HG03460 (cell line): Measurements from ENCODE around the gene ANO9.

Experiments used
- ATAC-seq: cut with Tn5 transposase; IDR thresholded peaks from one replicate; pipeline ENCODE4 v1.9.1; 2021; ENCODE audit not compliant: unreplicated experiment

The ANO9 gene

DNA sequence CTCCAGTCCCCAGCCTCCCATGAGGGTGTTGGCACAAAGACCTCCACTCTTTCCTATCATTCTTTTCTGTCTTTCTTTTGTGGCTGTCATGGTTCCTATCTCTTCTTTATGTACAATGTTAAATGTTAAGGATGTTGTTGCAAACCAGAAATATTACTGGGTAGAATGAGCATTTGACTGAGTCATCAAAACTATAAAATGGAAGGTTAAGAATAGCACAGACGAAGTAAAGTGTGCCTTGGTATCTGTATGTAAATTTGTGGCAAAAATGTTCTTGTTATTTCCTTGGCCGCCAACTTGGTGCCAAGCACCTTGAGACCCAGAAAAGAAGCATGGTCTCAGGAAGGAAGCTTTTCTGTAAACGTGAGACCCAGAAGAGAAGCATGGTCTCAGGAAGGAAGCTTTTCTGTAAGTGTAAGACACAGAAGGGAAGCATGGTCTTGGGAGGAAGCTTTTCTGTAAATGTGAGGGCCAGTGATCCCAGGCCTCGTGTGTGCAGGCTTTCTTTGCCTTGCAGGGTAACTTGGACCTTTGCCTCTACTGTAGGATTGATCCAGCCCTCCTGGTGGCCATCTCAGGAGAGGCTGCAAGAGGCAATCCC, 54.5 kb downstream of the ANO9 start:
- no peak for ATAC-seq

DNA sequence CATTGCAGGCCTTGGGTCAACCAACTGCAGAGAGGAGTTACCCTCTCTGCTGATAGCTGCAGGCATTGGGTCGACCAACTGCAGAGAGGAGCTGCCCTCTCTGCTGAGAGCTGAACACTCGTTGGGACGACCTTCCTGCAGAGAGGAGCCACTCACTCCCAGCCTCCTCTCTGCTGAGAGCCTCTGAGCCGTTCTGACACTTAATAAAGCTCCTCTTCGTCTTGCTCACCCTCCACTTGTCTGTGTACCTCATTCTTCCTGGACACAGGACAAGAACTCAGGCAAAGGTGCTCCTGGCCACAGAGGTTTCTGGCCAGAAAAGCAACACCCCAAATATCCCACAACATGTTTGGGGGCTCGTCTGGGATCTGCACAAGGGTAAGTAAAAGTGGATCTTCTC, 55.3 kb downstream of the ANO9 start:
- no peak for ATAC-seq

DNA sequence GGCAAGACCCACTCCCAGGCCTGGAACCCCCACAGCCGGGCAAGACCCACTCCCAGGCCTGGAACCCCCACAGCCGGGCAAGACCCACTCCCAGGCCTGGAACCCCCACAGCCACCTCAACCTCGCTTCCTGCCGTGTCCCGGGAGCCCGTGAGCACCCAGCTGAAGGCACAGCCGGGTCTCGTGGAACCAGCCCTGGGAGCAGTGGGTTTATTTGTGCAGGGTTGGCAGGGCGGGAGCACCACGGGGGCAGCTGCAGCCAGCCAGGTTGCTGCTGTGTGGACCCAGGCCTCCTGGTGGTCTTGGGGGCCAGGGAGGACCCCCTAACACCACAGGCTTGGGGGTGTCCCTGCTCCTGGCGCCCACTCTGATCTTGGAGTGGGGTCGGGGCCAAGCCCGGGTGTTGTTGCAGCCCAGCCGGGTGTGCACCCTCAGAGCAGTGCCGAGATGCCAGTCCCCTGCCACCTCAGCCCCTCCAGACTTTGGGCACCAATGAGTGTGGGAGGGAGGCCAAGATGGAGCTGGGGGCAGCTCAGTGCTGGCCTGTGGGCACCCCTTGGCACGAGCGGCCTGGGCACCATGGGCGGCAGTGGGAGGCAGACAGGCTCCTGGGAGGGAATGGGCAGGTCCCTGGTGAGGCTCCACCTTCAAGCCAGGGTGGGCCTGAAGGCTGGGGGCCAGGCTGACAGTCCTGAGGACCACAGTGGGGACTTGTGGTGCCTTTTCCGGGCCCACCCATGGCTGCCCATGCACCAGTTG, 56.0 kb downstream of the ANO9 start:
- ATAC-seq, result no peak

DNA sequence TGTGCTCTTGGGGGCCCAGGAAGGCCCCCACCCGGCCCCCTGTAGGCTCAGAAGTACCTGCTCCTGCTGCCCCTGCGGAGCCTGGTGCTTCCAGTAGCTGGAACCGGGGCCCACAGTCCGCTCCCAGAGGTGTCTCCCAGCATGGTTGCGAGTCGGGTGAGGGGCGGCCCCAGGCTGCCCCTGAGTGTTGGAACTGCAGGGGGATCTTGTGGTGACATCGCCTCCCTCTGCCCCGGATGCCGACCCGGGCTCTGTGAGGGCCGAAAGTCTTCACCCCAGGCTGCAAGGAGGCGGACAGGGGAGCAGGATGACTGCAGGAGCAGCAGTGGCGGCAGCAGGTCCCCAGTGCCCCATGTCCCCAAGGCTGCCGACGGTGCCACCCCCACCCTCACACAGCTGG, 57.3 kb downstream of the ANO9 start:
- ATAC-seq, result no peak

DNA sequence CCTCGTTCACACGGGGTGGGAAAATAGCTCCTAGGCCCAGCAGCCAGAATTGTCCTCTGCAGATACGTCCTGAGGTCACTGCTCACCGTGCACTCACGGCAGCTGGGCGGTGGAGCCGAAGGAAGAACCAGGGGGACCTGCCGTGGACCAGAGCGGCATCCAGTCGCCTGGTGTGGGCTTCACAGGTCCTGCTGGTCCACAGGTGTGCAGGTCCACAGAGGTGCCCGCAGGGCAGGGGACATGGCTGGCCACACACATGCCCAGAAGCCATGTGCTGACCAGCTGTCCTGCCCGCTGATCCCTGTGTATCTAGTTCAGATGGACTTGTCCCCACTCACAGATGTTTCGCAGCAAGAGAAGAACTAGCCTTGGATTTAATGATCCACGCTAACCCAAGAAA, 58.4 kb downstream of the ANO9 start:
- no peak for ATAC-seq

DNA sequence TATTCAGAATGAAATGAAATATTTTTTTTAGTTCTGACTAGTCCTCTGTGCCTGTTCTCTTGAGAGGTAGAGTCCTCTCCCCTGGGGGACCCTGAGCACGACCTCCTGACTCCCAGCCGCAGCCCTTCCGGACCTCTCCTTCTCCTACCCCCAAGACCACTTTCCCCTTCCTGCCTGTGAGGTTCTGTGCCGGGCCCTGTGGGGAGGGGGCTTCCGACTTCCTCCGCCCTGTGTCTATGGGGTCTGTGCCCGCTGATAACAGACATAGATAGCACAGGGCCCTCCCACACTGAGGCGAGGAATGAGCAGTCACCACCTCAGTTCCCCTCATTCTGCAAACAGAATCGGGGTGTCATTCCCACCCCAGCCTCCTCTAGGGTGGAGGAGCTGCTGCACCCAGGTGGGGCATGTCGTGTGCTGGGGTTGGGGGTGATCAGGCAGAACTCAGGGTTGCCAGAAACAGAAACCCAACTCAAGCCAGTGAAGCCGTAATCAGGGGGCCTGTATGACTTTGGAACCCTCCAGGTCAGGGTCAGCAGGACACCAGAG, 59.7 kb downstream of the ANO9 start:
- no peak for ATAC-seq

DNA sequence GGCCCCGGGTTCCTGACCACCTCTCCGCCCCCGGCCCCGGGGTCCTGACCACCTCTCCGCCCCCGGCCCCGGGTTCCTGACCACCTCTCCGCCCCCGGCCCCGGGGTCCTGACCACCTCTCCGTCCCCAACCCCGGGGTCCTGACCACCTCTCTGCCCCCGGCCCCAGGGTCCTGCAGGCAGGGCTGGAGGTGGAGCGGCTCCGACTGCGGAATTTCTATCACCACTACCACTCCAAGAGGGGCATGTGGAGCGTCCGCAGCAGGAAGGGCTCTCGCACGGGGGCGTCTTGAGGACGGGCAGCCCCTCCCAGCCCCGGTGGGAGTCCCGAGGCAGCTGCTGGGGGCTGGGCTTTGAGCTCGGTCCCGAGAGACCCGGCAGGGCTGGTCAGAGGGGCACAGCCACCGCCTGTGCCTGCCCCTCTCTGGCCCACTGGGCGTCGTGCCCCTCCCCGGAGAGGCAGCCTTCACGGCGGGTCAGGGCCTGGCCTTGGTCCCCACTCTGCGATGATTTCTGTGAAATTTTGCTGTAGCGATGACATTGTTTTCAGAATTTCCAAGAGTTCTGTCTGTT, 60.2 kb downstream of the ANO9 start:
- ATAC-seq, result no peak

DNA sequence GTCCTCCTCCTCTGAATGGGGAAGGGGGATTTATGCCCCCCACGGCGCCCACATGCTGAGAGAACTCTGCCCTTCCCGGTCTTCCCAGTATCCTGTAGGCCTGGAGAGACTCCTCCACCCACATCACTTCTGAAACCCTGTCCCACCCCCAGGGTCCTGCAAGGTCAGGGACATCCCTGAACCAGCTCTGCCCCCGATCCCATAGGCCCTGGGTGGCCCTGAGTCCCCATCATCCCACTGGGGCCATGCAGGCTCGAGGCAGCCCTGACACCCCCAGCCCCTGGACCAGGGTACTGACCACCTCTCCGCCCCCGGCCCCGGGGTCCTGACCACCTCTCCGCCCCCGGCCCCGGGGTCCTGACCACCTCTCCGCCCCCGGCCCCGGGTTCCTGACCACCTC, 60.8 kb downstream of the ANO9 start:
- no peak for ATAC-seq

DNA sequence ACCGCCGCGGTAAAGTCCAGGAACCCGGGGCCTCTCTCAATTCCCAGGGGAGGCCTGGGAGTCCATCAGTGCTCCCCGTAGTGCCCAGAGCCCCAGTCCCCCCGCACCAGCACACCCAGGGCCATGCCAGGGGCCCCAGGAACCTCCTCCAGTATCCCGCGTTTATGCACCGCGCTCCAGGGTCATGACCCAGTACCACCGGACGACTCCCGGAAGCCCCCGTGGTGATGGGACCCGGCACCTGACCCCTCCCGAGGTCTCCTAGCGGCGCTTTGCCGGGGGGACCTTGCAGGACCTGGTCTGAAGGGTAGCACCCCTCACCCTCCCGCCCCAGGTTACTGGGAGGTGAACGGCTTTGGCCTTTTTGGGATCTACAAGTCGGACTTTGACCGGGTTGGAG, 61.3 kb downstream of the ANO9 start:
- no peak for ATAC-seq

DNA sequence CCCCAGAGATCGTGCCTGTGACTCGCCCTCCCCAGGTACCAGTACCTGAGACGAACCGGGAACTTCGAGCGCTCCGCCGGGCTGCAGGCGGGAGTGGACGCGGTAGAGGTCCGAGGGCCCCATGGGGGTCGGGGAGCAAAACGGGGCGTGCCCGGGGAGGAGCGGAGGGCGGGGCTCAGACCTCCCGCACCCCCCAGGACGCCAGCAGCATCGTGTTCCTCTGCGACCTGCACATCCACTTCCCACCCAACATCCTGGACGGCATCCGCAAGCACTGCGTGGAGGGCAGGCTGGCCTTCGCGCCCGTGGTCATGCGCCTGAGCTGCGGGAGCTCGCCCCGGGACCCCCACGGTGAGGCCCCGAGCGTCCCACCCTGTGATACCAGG, 61.7 kb downstream of the ANO9 start:
- no peak for ATAC-seq

DNA sequence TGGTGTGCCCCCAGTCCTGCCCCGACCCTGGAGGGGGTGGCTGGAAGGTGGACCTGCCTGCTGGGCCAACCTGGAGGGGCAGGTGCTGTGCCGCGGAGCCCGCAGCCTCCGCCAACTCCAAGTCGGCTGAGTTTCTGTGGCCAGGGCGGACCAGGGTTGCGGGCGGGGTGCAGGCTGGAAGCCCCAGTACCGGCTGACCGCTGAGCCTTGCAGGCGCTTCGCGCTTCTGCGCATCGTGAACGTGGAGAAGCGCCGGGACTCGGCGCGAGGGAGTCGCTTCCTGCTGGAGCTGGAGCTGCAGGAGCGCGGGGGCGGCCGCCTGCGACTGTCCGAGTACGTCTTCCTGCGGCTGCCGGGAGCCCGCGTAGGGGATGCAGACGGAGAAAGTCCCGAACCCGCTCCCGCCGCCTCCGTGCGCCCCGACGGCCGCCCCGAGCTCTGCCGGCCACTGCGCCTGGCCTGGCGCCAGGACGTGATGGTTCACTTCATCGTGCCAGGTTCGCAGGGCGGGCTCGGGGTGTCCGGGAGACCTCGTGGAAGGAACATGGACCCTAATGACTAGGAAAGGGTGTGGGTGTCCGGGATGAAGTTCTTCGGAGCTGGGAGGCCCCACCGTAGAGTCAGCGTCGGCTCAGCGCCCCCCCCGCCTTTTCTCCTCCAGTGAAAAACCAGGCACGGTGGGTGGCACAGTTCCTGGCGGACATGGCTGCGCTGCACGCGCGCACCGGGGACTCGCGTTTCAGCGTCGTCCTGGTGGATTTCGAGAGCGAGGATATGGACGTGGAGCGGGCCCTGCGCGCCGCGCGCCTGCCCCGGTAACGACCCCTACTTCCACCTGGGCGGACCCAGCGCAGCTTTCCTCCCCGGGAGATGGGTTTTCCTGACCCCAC, 62.4 kb downstream of the ANO9 start:
- ATAC-seq, result no peak

DNA sequence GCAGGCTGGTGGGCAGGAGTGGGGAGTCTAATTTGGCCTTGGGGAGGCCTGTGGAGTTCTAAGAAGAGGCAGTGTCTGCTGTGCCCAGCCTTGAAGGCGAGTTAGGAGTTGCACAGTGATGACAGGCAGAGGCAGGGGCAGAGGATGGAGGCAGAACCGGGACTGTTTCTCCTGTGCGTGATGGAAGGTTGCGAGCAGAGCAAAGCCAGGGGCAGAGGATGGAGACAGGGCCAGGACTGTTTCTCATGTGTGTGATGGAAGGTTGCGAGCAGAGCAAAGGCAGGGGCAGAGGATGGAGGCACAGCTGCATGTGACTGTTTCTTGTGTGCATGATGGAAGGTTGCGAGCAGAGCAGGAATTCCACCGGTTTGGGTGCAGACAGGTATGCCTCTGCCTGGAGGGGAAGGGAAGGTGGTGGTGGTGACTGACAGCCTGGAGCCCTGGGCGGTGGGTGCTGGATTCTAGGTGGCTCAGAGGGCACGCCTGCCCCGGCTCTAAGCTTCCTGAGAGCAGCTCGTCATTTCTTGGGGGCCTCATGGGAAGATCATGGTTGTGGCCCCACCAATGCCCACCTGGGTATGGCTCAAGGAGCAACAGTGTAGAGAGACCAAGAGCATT, 63.8 kb downstream of the ANO9 start:
- no peak for ATAC-seq

DNA sequence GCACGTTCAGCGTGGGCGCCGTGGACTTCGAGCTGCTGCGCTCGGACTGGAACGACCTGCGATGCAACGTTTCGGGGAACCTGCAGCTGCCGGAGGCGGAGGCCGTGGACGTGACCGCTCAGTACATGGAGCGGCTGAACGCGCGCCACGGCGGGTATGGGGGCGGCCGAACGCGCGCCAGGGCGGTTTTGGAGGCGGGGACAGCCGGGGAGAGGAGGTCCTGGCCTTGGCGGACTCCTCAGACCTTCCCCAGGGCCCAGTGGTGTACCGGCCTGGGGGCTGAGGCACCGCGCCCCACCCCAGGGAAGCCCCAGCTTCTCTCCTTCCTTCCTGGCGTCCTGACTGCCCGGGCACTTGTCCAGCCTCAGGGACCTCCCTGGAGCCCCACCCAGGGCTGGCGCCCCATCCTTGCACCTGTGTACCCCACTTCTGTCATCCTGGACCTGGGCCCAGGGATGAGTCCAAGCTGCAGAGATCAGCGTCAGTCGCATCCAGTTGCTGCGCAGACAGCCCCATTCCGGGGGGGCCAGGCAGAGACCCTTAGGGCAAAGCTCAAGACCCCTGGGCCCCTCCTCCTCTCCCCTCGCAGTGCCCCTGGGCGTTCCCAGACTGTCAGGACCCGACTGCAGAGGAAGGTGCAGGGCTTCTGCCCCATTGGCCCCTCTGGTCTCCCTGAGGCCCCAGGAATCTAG, 64.5 kb downstream of the ANO9 start:
- no peak for ATAC-seq

DNA sequence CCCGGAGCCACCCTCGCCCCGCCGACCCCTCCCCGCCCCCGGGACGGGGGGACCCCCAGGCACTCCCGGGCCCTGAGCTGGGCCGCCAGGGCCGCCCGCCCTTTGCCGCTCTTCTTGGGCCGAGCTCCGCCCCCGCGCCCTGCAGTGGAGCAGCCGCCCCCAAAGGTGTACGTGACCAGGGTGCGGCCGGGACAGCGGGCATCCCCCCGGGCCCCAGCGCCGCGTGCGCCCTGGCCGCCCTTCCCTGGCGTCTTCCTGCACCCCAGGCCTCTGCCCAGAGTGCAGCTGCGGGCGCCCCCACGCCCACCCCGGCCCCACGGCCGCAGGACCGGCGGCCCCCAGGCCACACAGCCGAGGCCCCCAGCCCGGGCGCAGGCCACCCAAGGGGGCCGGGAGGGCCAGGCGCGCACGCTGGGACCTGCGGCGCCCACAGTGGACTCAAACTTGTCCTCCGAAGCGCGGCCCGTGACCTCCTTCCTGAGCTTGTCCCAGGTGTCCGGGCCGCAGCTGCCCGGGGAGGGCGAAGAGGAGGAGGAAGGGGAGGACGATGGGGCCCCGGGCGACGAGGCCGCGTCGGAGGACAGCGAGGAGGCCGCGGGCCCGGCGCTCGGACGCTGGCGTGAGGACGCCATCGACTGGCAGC, 65.2 kb downstream of the ANO9 start:
- ATAC-seq, result no peak

DNA sequence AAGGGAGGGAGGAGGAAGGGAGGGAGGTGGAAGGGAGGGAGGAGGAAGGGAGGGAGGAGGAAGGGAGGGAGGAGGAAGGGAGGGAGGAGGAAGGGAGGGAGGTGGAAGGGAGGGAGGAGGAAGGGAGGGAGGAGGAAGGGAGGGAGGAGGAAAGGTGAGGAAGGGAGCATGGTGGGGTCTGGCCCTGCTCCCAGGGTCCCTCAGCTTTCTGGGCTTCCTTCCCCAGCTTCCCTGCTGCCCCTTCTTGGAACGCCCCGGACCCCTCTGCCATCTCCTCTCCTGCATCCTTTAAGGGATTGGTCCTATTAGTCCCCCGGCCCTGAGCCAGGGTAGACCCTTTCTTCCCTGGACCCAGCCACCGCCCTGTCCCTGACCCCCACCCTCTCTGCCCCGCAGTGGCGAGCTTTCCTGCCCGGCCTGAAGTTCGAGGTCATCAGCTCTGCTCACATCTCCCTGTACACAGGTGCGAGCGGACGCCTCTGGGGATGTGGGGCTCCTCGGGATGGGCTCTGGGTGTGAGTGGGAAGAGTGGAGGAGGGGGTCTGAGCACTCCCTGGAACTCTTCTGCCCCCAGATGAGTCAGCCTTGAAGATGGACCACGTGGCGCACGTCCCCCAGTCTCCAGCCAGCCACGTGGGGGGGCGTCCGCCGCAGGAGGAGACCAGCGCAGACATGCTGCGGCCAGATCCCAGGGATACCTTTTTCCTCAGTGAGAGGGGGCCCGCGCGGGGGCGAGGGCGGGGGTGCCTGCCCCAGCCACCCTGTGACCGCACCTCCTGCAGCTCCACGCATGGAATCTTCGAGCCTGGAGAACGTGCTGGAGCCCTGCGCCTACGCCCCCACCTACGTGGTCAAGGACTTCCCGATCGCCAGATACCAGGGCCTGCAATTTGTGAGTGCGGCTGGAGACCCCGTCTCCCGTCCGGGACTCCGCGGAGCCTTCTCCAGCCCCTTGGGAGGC, 66.5 kb downstream of the ANO9 start:
- no peak for ATAC-seq

DNA sequence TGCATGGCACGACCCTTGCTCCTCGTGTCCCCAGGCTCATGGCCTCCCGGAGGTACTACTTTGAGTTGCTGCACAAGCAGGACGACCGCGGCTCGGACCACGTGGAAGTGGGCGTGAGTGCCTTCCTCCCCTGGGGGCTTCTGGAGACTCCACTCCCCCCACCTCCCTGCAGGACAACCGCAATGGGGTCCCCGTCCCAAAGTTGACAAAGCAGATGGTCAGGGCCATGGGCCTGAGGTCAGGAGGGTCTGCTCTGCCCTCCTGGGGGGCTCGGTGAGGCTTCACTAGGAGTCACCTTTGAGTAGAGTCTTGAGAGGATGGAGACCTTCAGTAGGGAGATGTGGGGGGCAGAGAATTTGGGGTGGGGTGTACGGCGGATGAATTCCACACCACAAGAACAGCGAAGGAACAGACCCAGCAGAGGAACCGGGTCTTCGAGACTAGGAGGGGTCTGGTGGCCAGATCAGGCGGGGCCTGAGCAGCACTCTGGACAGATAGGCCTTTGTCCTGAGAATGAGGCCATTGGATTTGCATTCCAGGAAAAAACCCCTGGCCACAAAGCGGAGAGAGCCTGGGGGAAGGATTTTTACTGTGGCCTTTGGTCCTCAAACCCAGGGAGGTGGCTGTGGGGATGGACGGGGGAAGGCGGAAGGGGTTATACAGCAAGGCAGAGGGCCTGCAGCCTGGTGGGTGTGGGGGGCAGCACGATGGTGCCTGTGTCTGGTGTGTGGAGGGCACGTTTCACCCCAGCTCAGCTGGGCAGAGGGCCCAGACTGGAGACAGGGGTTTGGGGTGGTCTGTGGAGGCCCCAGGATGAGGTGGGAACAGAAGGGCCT, 67.9 kb downstream of the ANO9 start:
- no peak for ATAC-seq

DNA sequence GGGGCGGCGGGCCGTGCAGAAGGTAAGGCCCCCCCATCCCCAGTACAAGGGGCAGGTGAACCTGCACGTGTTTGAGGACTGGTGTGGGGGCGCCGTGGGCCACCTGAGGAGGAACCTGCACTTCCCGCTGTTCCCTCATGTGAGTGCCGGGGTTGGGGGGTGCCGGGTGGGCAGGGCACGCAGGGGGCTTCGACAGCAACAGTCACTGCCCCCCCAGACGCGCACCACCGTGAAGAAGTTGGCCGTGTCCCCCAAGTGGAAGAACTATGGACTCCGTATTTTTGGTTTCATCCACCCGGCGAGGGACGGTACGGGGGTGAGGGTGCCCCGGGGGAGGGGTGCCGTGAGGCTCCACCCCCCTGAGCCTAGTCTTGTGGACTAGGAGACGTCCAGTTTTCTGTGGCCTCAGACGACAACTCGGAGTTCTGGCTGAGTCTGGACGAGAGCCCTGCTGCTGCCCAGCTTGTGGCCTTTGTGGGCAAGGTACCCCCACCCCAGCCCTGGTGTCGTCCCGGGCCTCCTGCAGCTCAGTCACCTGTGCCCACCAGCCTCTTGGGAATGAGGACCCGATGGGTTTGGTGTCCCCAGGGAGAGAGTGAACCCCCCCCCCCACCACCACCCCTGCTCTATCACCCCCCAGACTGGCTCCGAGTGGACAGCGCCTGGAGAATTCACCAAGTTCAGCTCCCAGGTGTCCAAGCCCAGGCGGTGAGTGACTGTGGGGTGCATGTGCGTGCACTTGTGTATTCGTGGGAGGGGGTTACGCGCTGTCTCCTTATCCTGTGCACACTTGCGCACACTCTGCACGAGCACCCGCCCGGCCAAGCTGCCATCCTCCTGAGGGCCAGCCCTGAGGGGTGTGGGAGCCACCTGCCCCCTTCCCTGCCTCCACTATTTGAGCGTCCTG, 68.7 kb downstream of the ANO9 start:
- no peak for ATAC-seq
